Nephron (organoid): Measurements from ENCODE around the gene OR5B12.

Source experiments
- H3K27ac Mint-ChIP-seq, 3 experiments: 2 replicates each; pipeline ENCODE4 v1.8.0; 2020; ENCODE audit warnings: mixed read lengths in 3 of 3, mild to moderate bottlenecking in 2 of 3, moderate library complexity in 1 of 3
- H3K27me3 Mint-ChIP-seq: 2 replicates; pipeline ENCODE4 v1.8.0; 2021; ENCODE audit warnings: low read depth, mild to moderate bottlenecking, moderate library complexity, mixed read lengths
- H3K36me3 Mint-ChIP-seq: 2 replicates; pipeline ENCODE4 v1.8.0; 2020; ENCODE audit warnings: low read depth, mixed read lengths
- H3K4me1 Mint-ChIP-seq: 2 replicates; pipeline ENCODE4 v1.8.0; 2020; ENCODE audit warnings: mixed read lengths
- H3K4me3 Mint-ChIP-seq, 3 experiments: 2 replicates each; pipeline ENCODE4 v1.8.0; 2020; ENCODE audit warnings: mild to moderate bottlenecking in 3 of 3, mixed read lengths in 3 of 3, moderate library complexity in 2 of 3
- H3K9me3 Mint-ChIP-seq: 2 replicates; pipeline ENCODE4 v1.8.0; 2020; ENCODE audit warnings: mixed read lengths
- TF ChIP-seq, protein P1 (sequence below), 3 experiments: fragments of 200-600 bp; sonication (generic); IDR thresholded peaks; one replicate each; pipeline ENCODE4 v1.5.0; 2021; ENCODE audit warnings: antibody characterized with exemption in 3 of 3; ENCODE audit not compliant: unreplicated experiment in 3 of 3

The OR5B12 gene

DNA sequence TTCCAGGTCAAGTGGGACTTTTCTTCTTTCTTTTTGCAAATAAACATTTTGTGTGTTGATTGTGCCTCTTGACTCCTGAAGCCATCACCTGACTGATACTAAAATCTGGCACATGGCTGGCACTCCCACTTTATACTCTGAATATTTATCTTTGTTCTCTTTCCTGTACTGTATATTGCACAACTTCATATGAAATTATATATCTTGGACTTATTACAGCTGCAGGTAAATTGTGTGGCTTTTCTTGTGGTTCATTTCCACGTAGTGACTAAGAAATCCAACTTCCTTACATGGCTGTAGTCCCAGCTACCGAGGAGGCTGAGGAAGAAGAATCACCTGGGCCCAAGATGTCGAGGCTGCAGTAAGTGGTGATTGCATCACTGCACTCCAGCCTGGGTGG, 23.7 kb upstream of the OR5B12 start:
- H3K4me3 Mint-ChIP-seq: no peak overlapping the region
- H3K36me3 Mint-ChIP-seq: no peaks in the 10 kb centered on the region
- TF ChIP-seq, protein P1, sequence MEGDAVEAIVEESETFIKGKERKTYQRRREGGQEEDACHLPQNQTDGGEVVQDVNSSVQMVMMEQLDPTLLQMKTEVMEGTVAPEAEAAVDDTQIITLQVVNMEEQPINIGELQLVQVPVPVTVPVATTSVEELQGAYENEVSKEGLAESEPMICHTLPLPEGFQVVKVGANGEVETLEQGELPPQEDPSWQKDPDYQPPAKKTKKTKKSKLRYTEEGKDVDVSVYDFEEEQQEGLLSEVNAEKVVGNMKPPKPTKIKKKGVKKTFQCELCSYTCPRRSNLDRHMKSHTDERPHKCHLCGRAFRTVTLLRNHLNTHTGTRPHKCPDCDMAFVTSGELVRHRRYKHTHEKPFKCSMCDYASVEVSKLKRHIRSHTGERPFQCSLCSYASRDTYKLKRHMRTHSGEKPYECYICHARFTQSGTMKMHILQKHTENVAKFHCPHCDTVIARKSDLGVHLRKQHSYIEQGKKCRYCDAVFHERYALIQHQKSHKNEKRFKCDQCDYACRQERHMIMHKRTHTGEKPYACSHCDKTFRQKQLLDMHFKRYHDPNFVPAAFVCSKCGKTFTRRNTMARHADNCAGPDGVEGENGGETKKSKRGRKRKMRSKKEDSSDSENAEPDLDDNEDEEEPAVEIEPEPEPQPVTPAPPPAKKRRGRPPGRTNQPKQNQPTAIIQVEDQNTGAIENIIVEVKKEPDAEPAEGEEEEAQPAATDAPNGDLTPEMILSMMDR (IDR thresholded peaks at IDR 0.05; ENCODE audit: unreplicated experiment in 3 of 3): no peak
- H3K27me3 Mint-ChIP-seq: no peaks in the 10 kb centered on the region
- H3K4me1 Mint-ChIP-seq: no peaks in the 10 kb centered on the region
- peaks cover 10% of the 10 kb centered on the region for H3K9me3 Mint-ChIP-seq
- no peak overlapping the region for H3K27ac Mint-ChIP-seq

DNA sequence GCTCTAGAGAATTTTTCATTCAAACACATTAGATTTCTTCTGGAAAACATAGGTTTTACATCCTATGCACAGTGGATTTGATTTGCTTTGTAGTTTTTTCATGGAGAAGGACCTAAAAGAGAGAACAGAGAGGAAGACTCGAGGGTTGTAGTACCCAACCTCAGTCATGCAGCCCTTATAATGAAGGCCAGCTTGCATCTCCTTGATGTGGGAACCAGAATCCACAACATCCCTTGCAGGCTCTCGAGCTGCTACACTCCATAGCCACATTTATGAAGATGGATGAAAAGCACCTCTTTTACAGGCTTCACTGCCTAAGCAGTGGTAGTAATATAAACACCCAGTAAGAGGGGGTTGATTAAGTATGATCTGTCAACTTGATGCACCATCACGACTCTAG, 9.5 kb upstream of the OR5B12 start:
- Mint-ChIP-seq H3K36me3 (no peaks in the 10 kb centered on the region), H3K4me1 (no peaks in the 10 kb centered on the region), H3K27me3 (no peaks in the 10 kb centered on the region), H3K27ac (no peak overlapping the region), H3K4me3 (no peak overlapping the region), H3K9me3 (peaks cover 9% of the 10 kb centered on the region)
- TF ChIP-seq, protein P1 (IDR thresholded peaks at IDR 0.05; ENCODE audit: unreplicated experiment in 3 of 3): no peak

DNA sequence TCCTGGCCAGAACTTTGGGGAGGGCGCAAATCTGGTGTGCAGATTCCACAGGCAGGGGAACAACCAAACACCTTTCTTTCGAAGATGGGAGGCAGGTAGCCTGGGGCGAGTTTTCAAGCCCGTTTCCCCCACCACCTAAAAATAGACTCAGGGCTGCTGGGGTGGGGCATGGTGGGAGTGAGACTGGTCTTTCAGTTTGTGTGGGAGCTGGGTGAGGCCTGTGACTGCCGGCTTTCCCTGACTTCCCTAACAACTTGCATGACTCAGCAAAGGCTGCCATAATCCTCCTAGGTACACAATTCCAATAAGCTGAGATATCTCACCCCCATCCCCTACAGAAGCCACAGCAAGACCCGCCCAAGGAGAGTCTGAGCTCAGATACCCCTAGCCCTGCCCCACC, 4.3 kb upstream of the OR5B12 start:
- no peak overlapping the region for H3K4me3 Mint-ChIP-seq
- TF ChIP-seq, protein P1 (IDR thresholded peaks at IDR 0.05; ENCODE audit: unreplicated experiment in 3 of 3): no peak
- peaks cover 9% of the 10 kb centered on the region for H3K9me3 Mint-ChIP-seq
- H3K27me3 Mint-ChIP-seq: no peaks in the 10 kb centered on the region
- no peak overlapping the region for H3K27ac Mint-ChIP-seq
- H3K36me3 Mint-ChIP-seq: no peaks in the 10 kb centered on the region
- H3K4me1 Mint-ChIP-seq: no peaks in the 10 kb centered on the region

DNA sequence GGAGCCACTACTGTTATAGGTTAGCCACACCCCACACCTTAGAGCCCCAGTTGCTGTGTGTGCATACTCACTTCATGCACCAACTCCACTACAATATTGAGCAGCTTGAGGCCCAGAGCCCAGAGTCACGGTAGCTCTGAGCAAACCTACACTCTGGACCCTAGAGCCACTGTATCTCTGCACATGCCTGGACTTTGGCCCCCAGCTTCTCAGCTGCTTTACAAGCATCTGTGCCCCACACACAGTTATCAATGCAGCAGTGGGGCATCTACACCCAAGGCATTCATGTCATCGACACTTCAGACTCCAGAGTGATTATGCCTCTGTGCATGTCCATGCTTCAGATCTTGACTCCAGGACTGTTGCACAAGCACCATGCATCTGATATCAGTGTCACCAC, 2.3 kb upstream of the OR5B12 start:
- Mint-ChIP-seq H3K27ac (no peak overlapping the region), H3K36me3 (no peaks in the 10 kb centered on the region)

DNA sequence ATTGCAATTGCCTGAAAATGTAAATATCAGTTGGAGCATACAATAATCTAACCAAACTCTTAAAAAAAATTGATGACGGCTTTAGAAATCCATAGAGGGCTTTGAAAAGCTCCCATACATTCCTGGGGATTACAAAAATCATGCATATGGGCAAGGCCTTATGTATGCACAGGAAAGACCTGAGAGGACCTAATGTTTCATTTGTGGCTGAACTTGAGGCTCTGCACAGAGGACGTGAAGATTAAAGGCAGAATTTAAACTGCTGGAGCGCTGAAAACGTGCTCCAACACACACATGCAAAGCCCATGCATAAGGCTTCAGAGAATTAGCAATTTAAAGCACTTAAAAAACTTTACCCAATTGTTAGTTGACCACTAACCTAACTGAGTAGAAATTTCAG, 3.5 kb downstream of the OR5B12 start:
- Mint-ChIP-seq H3K27ac (no peak overlapping the region), H3K9me3 (no peaks in the 10 kb centered on the region), H3K4me1 (no peaks in the 10 kb centered on the region), H3K27me3 (peaks cover 3% of the 10 kb centered on the region), H3K4me3 (no peak overlapping the region), H3K36me3 (no peaks in the 10 kb centered on the region)
- TF ChIP-seq, protein P1 (IDR thresholded peaks at IDR 0.05; ENCODE audit: unreplicated experiment in 3 of 3): no peak

More for the DNA sequence above, 2.3 kb upstream of the OR5B12 start:
- H3K9me3 Mint-ChIP-seq: peaks cover 6% of the 10 kb centered on the region
- TF ChIP-seq, protein P1 (IDR thresholded peaks at IDR 0.05; ENCODE audit: unreplicated experiment in 3 of 3): no peak
- H3K4me3 Mint-ChIP-seq: no peak overlapping the region
- H3K4me1 Mint-ChIP-seq: no peaks in the 10 kb centered on the region
- peaks cover 3% of the 10 kb centered on the region for H3K27me3 Mint-ChIP-seq

DNA sequence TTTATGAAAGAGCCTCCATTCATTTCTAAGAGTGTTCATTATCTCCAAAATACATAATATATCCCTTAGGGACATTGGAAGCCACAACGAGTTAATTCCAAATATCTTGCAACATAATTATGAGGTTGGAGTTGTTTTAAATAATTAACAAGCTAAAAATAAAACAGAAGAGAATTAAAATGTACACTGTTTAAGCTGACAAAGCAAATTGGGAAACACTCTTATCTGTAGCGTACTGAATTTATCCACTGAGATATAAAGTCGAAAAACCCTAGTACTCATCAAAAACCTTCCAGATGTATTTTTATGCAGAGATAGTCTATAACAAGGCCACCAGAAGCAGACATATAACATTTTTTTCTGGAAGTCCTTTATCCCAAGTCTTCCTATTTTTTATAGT, 7.8 kb downstream of the OR5B12 start:
- Mint-ChIP-seq H3K36me3 (no peaks in the 10 kb centered on the region), H3K4me3 (no peak overlapping the region), H3K27ac (no peak overlapping the region), H3K27me3 (no peaks in the 10 kb centered on the region), H3K4me1 (no peaks in the 10 kb centered on the region), H3K9me3 (no peaks in the 10 kb centered on the region)
- TF ChIP-seq, protein P1 (IDR thresholded peaks at IDR 0.05; ENCODE audit: unreplicated experiment in 3 of 3): no peak
